Calu3 (cell line): ENCODE results near the gene ESAM. TPM values are rescaled to one million over a fixed set of nuclear protein-coding genes. Genes with fewer than 3 reads are reported as not detected.
A peak's percentile ranks its signal among the peaks of the same experiment; 100 is the strongest.

ENCODE experiments used
- BruUV-seq: library from RNA; stranded (reverse); fragments of 400-500 nt; replicated peaks from 2 replicates; lab custom pipeline; 2021; lab: Mats Ljungman, UMichigan
- CTCF ChIA-PET: fragments of 300-600 bp; sonication (Branson Sonifier 250); formaldehyde crosslinking; loops from one replicate; lab custom pipeline; 2022; ENCODE audit warnings: antibody characterized with exemption; lab: Charles Lee
- DNase-seq: peaks from one replicate; pipeline ENCODE4 v3.0.0; 2022
- H3K27ac Mint-ChIP-seq: one replicate; pipeline ENCODE4 v1.8.0; 2022; ENCODE audit warnings: mixed read lengths; ENCODE audit not compliant: unreplicated experiment
- H3K27me3 Mint-ChIP-seq: one replicate; pipeline ENCODE4 v1.8.0; 2022; ENCODE audit warnings: mixed read lengths; ENCODE audit not compliant: unreplicated experiment
- H3K36me3 Mint-ChIP-seq: one replicate; pipeline ENCODE4 v1.8.0; 2022; ENCODE audit warnings: mild to moderate bottlenecking, moderate library complexity, mixed read lengths; ENCODE audit not compliant: insufficient read depth, unreplicated experiment
- H3K4me1 Mint-ChIP-seq: one replicate; pipeline ENCODE4 v1.8.0; 2022; ENCODE audit warnings: mild to moderate bottlenecking, low read depth, mixed read lengths; ENCODE audit not compliant: unreplicated experiment
- H3K4me3 Mint-ChIP-seq: one replicate; pipeline ENCODE4 v1.8.0; 2022; ENCODE audit warnings: mild to moderate bottlenecking, low read depth, moderate library complexity, mixed read lengths; ENCODE audit not compliant: unreplicated experiment
- H3K9me3 Mint-ChIP-seq: one replicate; pipeline ENCODE4 v1.8.0; 2022; ENCODE audit warnings: low read depth, mixed read lengths; ENCODE audit not compliant: unreplicated experiment
- intact Hi-C: fragments of 100-400 bp; cut with micrococcal nuclease; formaldehyde crosslinking; loops from one replicate; pipeline ENCODE4 v1.10.0; 2022; ENCODE audit not compliant: unreplicated experiment
- total RNA-seq: library from RNA; stranded (reverse); gene quantifications from 2 replicates; pipeline ENCODE4 v1.2.3, GENCODE V29; 2022
- TF ChIP-seq, protein P1 (sequence below): fragments of 200-600 bp; IDR thresholded peaks from one replicate; pipeline ENCODE4 v1.8.0; 2022; ENCODE audit warnings: antibody characterized with exemption; ENCODE audit not compliant: unreplicated experiment

Gene ESAM
- total RNA-seq, 1 experiment from 2014 or later: 1.1 TPM

DNA sequence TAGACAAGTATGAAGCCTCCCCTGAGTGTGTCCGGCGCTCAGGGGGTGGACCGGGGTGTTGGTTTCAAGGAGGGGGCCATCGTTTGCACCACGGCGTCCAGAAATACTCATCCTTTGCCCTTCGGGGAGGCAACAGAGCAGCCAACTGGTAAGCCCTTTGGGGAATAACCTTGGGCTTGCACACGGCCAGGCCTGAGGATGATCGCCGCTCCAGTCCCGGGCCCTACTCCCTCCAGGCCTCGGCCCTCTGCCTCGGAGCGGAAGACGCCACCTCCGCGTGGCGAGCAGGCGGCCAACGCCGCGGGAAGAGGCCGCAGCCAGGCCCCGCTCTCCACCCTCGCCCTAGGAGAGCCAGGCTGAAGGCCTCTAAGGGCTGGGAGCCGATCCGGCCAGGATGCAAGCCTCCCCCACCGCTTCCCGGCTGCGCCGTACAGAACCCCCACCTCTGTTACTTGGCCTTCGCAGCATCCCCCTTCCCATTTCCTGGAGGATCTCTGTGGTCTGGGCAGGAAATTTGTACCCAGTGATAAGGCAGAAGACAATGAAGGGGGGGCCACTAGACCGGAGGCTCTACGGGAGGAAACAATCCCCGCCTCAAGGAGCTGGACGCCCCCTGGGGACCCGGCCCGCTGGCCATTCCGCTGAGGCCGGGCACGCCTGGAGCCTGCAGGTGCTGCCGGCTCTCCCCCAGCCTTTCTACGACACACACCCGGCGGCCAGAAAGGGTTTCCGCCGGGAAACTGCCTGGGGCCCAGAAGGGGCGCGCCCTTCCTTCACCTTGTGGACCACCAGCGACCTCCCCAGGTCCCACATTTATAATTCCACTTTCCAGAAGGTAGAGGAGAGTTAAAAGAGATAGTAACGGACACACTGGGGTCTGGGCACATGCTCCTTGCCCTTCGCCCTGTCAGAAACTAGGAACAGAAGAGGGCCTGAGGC is 2.6 kb downstream of the ESAM start:
- Mint-ChIP-seq H3K4me1 (peaks cover 11% of the 10 kb centered on the region), H3K27ac (no peak overlapping the region), H3K27me3 (no peaks in the 10 kb centered on the region), H3K36me3 (peaks cover 16% of the 10 kb centered on the region), H3K9me3 (no peaks in the 10 kb centered on the region), H3K4me3 (peak overlapping the region; percentile 73)
- CTCF ChIA-PET: interaction anchor here (1.1 to 1.8 kb wide), 5 partner anchors 11 to 117 kb away, joined by 3 to 11 read pairs (median 6); partner anchors contain the start of genes SIAE and SPA17
- TF ChIP-seq, protein P1, sequence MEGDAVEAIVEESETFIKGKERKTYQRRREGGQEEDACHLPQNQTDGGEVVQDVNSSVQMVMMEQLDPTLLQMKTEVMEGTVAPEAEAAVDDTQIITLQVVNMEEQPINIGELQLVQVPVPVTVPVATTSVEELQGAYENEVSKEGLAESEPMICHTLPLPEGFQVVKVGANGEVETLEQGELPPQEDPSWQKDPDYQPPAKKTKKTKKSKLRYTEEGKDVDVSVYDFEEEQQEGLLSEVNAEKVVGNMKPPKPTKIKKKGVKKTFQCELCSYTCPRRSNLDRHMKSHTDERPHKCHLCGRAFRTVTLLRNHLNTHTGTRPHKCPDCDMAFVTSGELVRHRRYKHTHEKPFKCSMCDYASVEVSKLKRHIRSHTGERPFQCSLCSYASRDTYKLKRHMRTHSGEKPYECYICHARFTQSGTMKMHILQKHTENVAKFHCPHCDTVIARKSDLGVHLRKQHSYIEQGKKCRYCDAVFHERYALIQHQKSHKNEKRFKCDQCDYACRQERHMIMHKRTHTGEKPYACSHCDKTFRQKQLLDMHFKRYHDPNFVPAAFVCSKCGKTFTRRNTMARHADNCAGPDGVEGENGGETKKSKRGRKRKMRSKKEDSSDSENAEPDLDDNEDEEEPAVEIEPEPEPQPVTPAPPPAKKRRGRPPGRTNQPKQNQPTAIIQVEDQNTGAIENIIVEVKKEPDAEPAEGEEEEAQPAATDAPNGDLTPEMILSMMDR: no peak
- no peak for DNase-seq
- intact Hi-C loops: loop anchor here (2.0 to 5.0 kb wide), 2 partner anchors 38 to 77 kb away; no protein-coding TSS in a partner anchor
- no TSS peak for BruUV-seq

GRCh38 chr11:124758355-124759265 is 3.5 kb downstream of the ESAM start:
- peak; percentile 83 for DNase-seq
- BruUV-seq: no TSS peak
- peaks cover 16% of the 10 kb centered on the region for H3K4me1 Mint-ChIP-seq
- TF ChIP-seq, protein P1: peak; percentile 72
- no peaks in the 10 kb centered on the region for H3K27me3 Mint-ChIP-seq
- H3K9me3 Mint-ChIP-seq: no peaks in the 10 kb centered on the region
- no peak overlapping the region for H3K27ac Mint-ChIP-seq
- peaks cover 17% of the 10 kb centered on the region for H3K36me3 Mint-ChIP-seq
- H3K4me3 Mint-ChIP-seq: peak overlapping the region; percentile 73
- intact Hi-C loops: loop anchor here (2.0 kb wide), 1 partner anchor 78 kb away; no protein-coding TSS in a partner anchor
- CTCF ChIA-PET: interaction anchor here (1.1 to 1.8 kb wide), 5 partner anchors 10 to 118 kb away, joined by 3 to 11 read pairs (median 6); partner anchors contain the start of genes SIAE and SPA17

DNA sequence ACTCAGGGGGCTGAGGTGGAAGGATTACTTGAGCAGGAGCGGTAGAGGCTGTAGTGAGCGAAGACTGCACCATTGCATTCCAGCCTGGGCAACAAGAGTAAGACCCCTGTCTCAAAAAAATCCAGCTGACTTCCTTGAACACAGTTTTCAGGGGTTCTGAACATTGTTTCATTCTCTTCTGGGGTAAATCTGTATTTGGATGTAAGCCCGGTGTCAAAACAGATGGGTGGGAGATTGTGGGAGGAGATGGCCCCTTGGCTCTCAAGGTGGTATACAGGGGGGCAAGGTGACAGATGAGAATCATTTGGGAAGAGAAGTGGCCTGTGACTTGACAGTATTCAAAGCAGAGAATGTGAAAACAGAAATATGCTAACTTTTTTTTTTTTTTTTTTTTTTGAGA is 4.8 kb downstream of the ESAM start:
- Mint-ChIP-seq H3K36me3 (peaks cover 9% of the 10 kb centered on the region), H3K9me3 (no peaks in the 10 kb centered on the region)
- no TSS peak for BruUV-seq

More for the DNA sequence above, 4.8 kb downstream of the ESAM start:
- intact Hi-C loops: no loop called here
- TF ChIP-seq, protein P1: no peak
- no peak for DNase-seq
- H3K4me3 Mint-ChIP-seq: no peak overlapping the region
- no peak overlapping the region for H3K27ac Mint-ChIP-seq
- peaks cover 13% of the 10 kb centered on the region for H3K4me1 Mint-ChIP-seq
- H3K27me3 Mint-ChIP-seq: no peaks in the 10 kb centered on the region
- CTCF ChIA-PET: no interaction called here
